Measurements from ENCODE around the gene LGSN.

GRCh38 chr6:63272397-63272796, 47.4 kb downstream of the LGSN start:
- TF ChIP-seq POLR2A (IDR thresholded peaks at IDR 0.05; ENCODE audit: borderline replicate concordance, extremely low read depth, insufficient read depth, insufficient read length) (no peak), EZH2 (IDR thresholded peaks at IDR 0.05) (no peak), CTCF (IDR thresholded peaks at IDR 0.05 in 2 of 3, conservative IDR thresholded peaks at IDR 0.05 in 1 of 3; ENCODE audit: borderline replicate concordance in 1 of 3, insufficient read depth in 1 of 3, low read depth in 2 of 3, low read length in 2 of 3) (peak; percentile 12 to 55 (median 31); a peak in 4 of 6 replicates), JUND (IDR thresholded peaks at IDR 0.05) (no peak), ATF3 (IDR thresholded peaks at IDR 0.05) (no peak), EGR1 (IDR thresholded peaks at IDR 0.05; ENCODE audit: low read depth) (no peak), EZH2phosphoT487 (IDR thresholded peaks at IDR 0.05; ENCODE audit: borderline replicate concordance) (no peak), CEBPB (IDR thresholded peaks at IDR 0.05; ENCODE audit: low read depth) (no peak), SP1 (IDR thresholded peaks at IDR 0.05; ENCODE audit: low read depth) (no peak)

All from HCT116 (cell line).